IMR-90 (cell line): Measurements from ENCODE around the gene RAB5B. TPM values are rescaled to one million over a fixed set of nuclear protein-coding genes. Genes with fewer than 3 reads are reported as not detected.

Experiments used
- ATAC-seq: fragments of 200-7000 bp; cut with Tn5 transposase; 2 replicates; pipeline ENCODE4 v1.9.1; 2020; ENCODE audit warnings: low read depth, mild to moderate bottlenecking, moderate library complexity
- BruUV-seq: library from RNA; stranded (reverse); fragments of 400-500 nt; replicated peaks from 2 replicates; lab custom pipeline; 2021; lab: Mats Ljungman, UMichigan
- CTCF ChIA-PET: fragments of 300-600 bp; formaldehyde crosslinking; extraction: SDS; loops from one replicate; lab custom pipeline; 2021; ENCODE audit warnings: antibody characterized with exemption; lab: Yijun Ruan, JAX
- POLR2A ChIA-PET: fragments of 300-600 bp; sonication (Branson Sonifier 250); formaldehyde crosslinking; loops from one replicate; lab custom pipeline; 2022; ENCODE audit warnings: antibody characterized with exemption; ENCODE audit not compliant: unreplicated experiment; lab: Charles Lee
- DNase-seq: peaks from one replicate; pipeline ENCODE4 v3.0.0; 2013
- H2AFZ ChIP-seq: replicated peaks from 2 replicates; pipeline ENCODE3; 2013; ENCODE audit warnings: low read length, mild to moderate bottlenecking; ENCODE audit not compliant: poor library complexity
- H2AK5ac ChIP-seq: 2 replicates; pipeline ENCODE4 v1.6.1; 2013; ENCODE audit warnings: low read depth, low read length, inconsistent platforms
- H2AK9ac ChIP-seq: replicated peaks from 2 replicates; pipeline ENCODE3; 2013; ENCODE audit warnings: mild to moderate bottlenecking, low read depth, low read length, moderate library complexity; ENCODE audit not compliant: poor library complexity
- H2BK120ac ChIP-seq: 2 replicates; pipeline ENCODE4 v1.6.1; 2013; ENCODE audit warnings: low read depth, low read length, inconsistent platforms
- H2BK15ac ChIP-seq: 3 replicates; pipeline ENCODE4 v1.6.1; 2013; ENCODE audit warnings: low read depth, low read length, inconsistent platforms
- H2BK20ac ChIP-seq: 2 replicates; pipeline ENCODE4 v1.6.1; 2013; ENCODE audit warnings: low read depth, mild to moderate bottlenecking, inconsistent platforms, low read length, moderate library complexity
- H2BK5ac ChIP-seq: 2 replicates; pipeline ENCODE4 v1.6.1; 2013; ENCODE audit warnings: mild to moderate bottlenecking, low read depth, low read length, inconsistent platforms; ENCODE audit not compliant: poor library complexity, severe bottlenecking
- H3K14ac ChIP-seq: replicated peaks from 2 replicates; pipeline ENCODE4 v1.6.1; 2013; ENCODE audit warnings: low read depth, low read length, inconsistent platforms
- H3K18ac ChIP-seq: 2 replicates; pipeline ENCODE4 v1.6.1; 2013; ENCODE audit warnings: low read depth, low read length, control low read depth
- H3K23ac ChIP-seq: 2 replicates; pipeline ENCODE4 v1.6.1; 2013; ENCODE audit warnings: low read depth, low read length, inconsistent platforms
- H3K27ac ChIP-seq: 2 replicates; pipeline ENCODE4 v1.5.1; 2013; ENCODE audit warnings: mild to moderate bottlenecking, control low read depth, low read length; ENCODE audit not compliant: insufficient read depth
- H3K27me3 ChIP-seq: 2 replicates; pipeline ENCODE4 v1.6.1; 2013; ENCODE audit warnings: low read length; ENCODE audit not compliant: control insufficient read depth, insufficient read depth
- H3K36me3 ChIP-seq: 2 replicates; pipeline ENCODE4 v1.6.1; 2013; ENCODE audit warnings: low read length, mixed read lengths; ENCODE audit not compliant: control insufficient read depth, insufficient read depth
- H3K4ac ChIP-seq: 2 replicates; pipeline ENCODE4 v1.6.1; 2013; ENCODE audit warnings: low read depth, low read length, inconsistent platforms
- H3K4me1 ChIP-seq: 2 replicates; pipeline ENCODE4 v1.6.1; 2013; ENCODE audit warnings: low read length, mixed read lengths; ENCODE audit not compliant: control insufficient read depth, insufficient read depth
- H3K4me2 ChIP-seq: 2 replicates; pipeline ENCODE4 v1.6.1; 2013; ENCODE audit warnings: low read depth, mild to moderate bottlenecking, control low read depth, low read length, moderate library complexity
- H3K4me3 ChIP-seq: 2 replicates; pipeline ENCODE4 v1.5.1; 2013; ENCODE audit warnings: low read depth, mild to moderate bottlenecking, control low read depth, low read length, moderate library complexity; ENCODE audit not compliant: insufficient read depth
- H3K56ac ChIP-seq: 2 replicates; pipeline ENCODE4 v1.6.1; 2013; ENCODE audit warnings: low read length, inconsistent platforms; ENCODE audit not compliant: insufficient read depth; ENCODE audit errors: extremely low read depth
- H3K79me1 ChIP-seq, 2 experiments: 2 replicates each; pipeline ENCODE4 v1.6.1; 2013; ENCODE audit warnings: low read length in 2 of 2, inconsistent platforms in 1 of 2, low read depth in 1 of 2
- H3K9ac ChIP-seq: 2 replicates; pipeline ENCODE4 v1.6.1; 2013; ENCODE audit warnings: low read depth, low read length, control low read depth
- H3K9me1 ChIP-seq: 2 replicates; pipeline ENCODE4 v1.6.1; 2013; ENCODE audit warnings: low read length, inconsistent platforms; ENCODE audit not compliant: insufficient read depth
- H3K9me3 ChIP-seq: 2 replicates; pipeline ENCODE4 v1.6.1; 2013; ENCODE audit warnings: low read length; ENCODE audit not compliant: control insufficient read depth, insufficient read depth
- H4K20me1 ChIP-seq: 2 replicates; pipeline ENCODE4 v1.6.1; 2013; ENCODE audit warnings: low read length, inconsistent platforms; ENCODE audit not compliant: insufficient read depth
- H4K5ac ChIP-seq: 2 replicates; pipeline ENCODE4 v1.6.1; 2013; ENCODE audit warnings: mild to moderate bottlenecking, low read depth, low read length, control low read depth
- H4K8ac ChIP-seq, 2 experiments: 2 replicates each; pipeline ENCODE4 v1.6.1; 2013; ENCODE audit warnings: low read depth in 2 of 2, low read length in 2 of 2, control low read depth in 1 of 2, inconsistent platforms in 1 of 2
- H4K91ac ChIP-seq: 2 replicates; pipeline ENCODE4 v1.6.1; 2013; ENCODE audit warnings: low read depth, low read length, inconsistent platforms; ENCODE audit not compliant: insufficient read depth
- BHLHE40 ChIP-seq: fragments of 150-350 bp; IDR thresholded peaks from 2 replicates; pipeline ENCODE4 v1.6.1; 2016; ENCODE audit warnings: mild to moderate bottlenecking, low read depth, low read length
- CEBPB ChIP-seq: IDR thresholded peaks from 2 replicates; pipeline ENCODE4 v1.6.1; 2012; ENCODE audit warnings: low read depth, low read length, improper control_type of control experiment
- CHD1 ChIP-seq: IDR thresholded peaks from 2 replicates; pipeline ENCODE4 v1.6.1; 2012; ENCODE audit warnings: low read depth, low read length, improper control_type of control experiment
- FOS ChIP-seq: fragments of 150-350 bp; IDR thresholded peaks from 2 replicates; pipeline ENCODE4 v1.6.1; 2016; ENCODE audit warnings: low read depth, low read length
- MAFK ChIP-seq: IDR thresholded peaks from 2 replicates; pipeline ENCODE4 v1.6.1; 2012; ENCODE audit warnings: low read depth, low read length, improper control_type of control experiment
- MAZ ChIP-seq: IDR thresholded peaks from 2 replicates; pipeline ENCODE4 v1.6.1; 2012; ENCODE audit warnings: low read depth, mild to moderate bottlenecking, low read length, improper control_type of control experiment, moderate library complexity, borderline replicate concordance
- MXI1 ChIP-seq: IDR thresholded peaks from 2 replicates; pipeline ENCODE4 v1.6.1; 2012; ENCODE audit warnings: low read depth, mild to moderate bottlenecking, low read length, moderate library complexity, borderline replicate concordance
- NFE2L2 ChIP-seq: fragments of 150-350 bp; IDR thresholded peaks from 2 replicates; pipeline ENCODE4 v1.6.1; 2016; ENCODE audit warnings: low read depth, mild to moderate bottlenecking, low read length
- POLR2A ChIP-seq: IDR thresholded peaks from 2 replicates; pipeline ENCODE4 v1.6.1; 2012; ENCODE audit warnings: mild to moderate bottlenecking, low read depth, low read length
- RAD21 ChIP-seq: IDR thresholded peaks from 2 replicates; pipeline ENCODE4 v1.6.1; 2012; ENCODE audit warnings: low read length, improper control_type of control experiment
- RCOR1 ChIP-seq: IDR thresholded peaks from 2 replicates; pipeline ENCODE4 v1.6.1; 2012; ENCODE audit warnings: mild to moderate bottlenecking, low read length, improper control_type of control experiment; ENCODE audit not compliant: insufficient replicate concordance
- RFX5 ChIP-seq: IDR thresholded peaks from 2 replicates; pipeline ENCODE4 v1.8.0; 2012; ENCODE audit warnings: low read depth, mild to moderate bottlenecking, low read length, moderate library complexity
- SMC3 ChIP-seq: fragments of 150-350 bp; IDR thresholded peaks from 2 replicates; pipeline ENCODE4 v1.6.1; 2016; ENCODE audit warnings: low read depth, mild to moderate bottlenecking, antibody characterized with exemption, low read length, moderate library complexity
- WGBS, 2 experiments: methylation state at CpG; one replicate each; pipeline versions ENCODE4 v1.1.5 to v1.1.7; 2013; ENCODE audit warnings: missing lambda C conversion rate in 2 of 2; ENCODE audit not compliant: insufficient read length in 1 of 2; ENCODE audit errors: extremely low coverage in 2 of 2; 5-methylcytosine and 5-hydroxymethylcytosine counted together
- dilution Hi-C: fragments of 300-500 bp; cut with HindIII; formaldehyde crosslinking; loops from one replicate; pipeline ENCODE4 v1.14.3; 2018; ENCODE audit warnings: low sequenced_read_pairs; ENCODE audit not compliant: unreplicated experiment
- in situ Hi-C: fragments of 300-500 bp; cut with MboI; formaldehyde crosslinking; loops from 3 replicates; pipeline ENCODE4 v1.14.3; 2019; ENCODE audit warnings: low sequenced_read_pairs, inconsistent platforms, mixed read lengths
- intact Hi-C: fragments of 100-400 bp; cut with micrococcal nuclease; formaldehyde crosslinking; loops from 2 replicates; pipeline ENCODE4 v1.10.0; 2022
- polyA plus RNA-seq, 3 experiments: library from polyadenylated mRNA; depleted of rRNA; stranded (reverse); fragments of >200 nt; gene quantifications; 2 replicates each; pipeline ENCODE4 v1.2.3, GENCODE V29; 2012; ENCODE audit warnings: low replicate concordance in 1 of 3
- total RNA-seq: library from RNA; depleted of rRNA; stranded (reverse); fragments of >200 nt; gene quantifications from 2 replicates; pipeline ENCODE4 v1.2.3, GENCODE V29; 2012
- TF ChIP-seq, protein P1 (sequence below): fragments of 150-350 bp; IDR thresholded peaks from 2 replicates; pipeline ENCODE4 v1.6.1; 2017; ENCODE audit warnings: mild to moderate bottlenecking, antibody characterized with exemption, low read length, low read depth
- TF ChIP-seq, protein P2 (sequence below): conservative IDR thresholded peaks from 2 replicates; pipeline ENCODE4 v1.5.1; 2012; ENCODE audit warnings: mild to moderate bottlenecking, low read depth, low read length, improper control_type of control experiment
- TF ChIP-seq, protein P3 (sequence below): fragments of 150-350 bp; IDR thresholded peaks from 2 replicates; pipeline ENCODE4 v1.6.1; 2016; ENCODE audit warnings: low read depth, mild to moderate bottlenecking, low read length, moderate library complexity, borderline replicate concordance

Gene RAB5B
- total and polyA plus RNA-seq, 2 of the 4 experiments (the other 2 are of a cell fraction), result 56.5 to 99.2 TPM

DNA sequence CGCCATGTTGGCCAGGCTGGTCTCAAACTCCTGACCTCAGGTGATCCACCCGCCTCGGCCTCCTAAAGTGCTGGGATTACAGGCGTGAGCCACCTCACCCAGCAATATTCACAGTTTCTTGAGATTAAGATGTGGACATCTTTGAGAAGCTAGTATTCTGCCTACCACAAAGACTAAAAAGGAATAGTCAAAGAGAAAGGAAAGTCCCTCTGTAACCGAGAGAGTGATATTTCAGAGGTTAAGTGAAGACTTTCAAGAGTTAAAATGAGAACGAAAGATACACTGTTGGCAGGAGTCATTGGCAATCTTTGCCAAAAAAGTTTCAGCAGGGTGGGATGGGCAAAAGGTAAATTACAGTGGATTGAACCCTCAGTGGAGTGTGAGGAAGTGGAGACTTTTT is 27.3 kb upstream of the RAB5B start:
- H2AK9ac ChIP-seq, result no peak overlapping the region
- no peak overlapping the region for H3K27ac ChIP-seq
- no peak overlapping the region for H4K91ac ChIP-seq
- H3K4me1 ChIP-seq, result no peaks in the 10 kb centered on the region
- no peak for ATAC-seq
- no TSS peak for BruUV-seq
- no peak overlapping the region for H3K23ac ChIP-seq
- dilution Hi-C loops (no loop called here), intact Hi-C loops (no loop called here), in situ Hi-C loops (loop anchor here (10.0 kb wide), 1 partner anchor 132 kb away; the partner anchor contains the start of genes ORMDL2 and SARNP)
- no peak overlapping the region for H2BK120ac ChIP-seq
- no peak for DNase-seq
- H2BK20ac ChIP-seq, result no peak overlapping the region
- H2BK15ac ChIP-seq, result no peak overlapping the region
- H3K9ac ChIP-seq, result no peak overlapping the region
- no peaks in the 10 kb centered on the region for H3K9me1 ChIP-seq
- H3K27me3 ChIP-seq, result no peaks in the 10 kb centered on the region
- H3K9me3 ChIP-seq, result no peaks in the 10 kb centered on the region
- H4K5ac ChIP-seq, result no peak overlapping the region
- H3K14ac ChIP-seq, result no peak overlapping the region
- 70% methylated on average over 2 of the region's 6 CpGs; no CpG with 5 or more reads in 1 of the 2 experiments for WGBS, 2 experiments
- H2AFZ ChIP-seq, result no peak overlapping the region
- no peak overlapping the region for H2AK5ac ChIP-seq
- no peak overlapping the region for H4K8ac ChIP-seq
- peaks cover 0 to under 1% of the 10 kb centered on the region in 2 experiments; a peak in 1 of 4 replicates for H3K79me1 ChIP-seq
- no peak overlapping the region for H3K18ac ChIP-seq
- H3K56ac ChIP-seq, result no peak overlapping the region
- CTCF ChIA-PET, result no interaction called here
- H3K4me3 ChIP-seq, result no peak overlapping the region
- H3K4ac ChIP-seq, result no peak overlapping the region
- no peaks in the 10 kb centered on the region for H4K20me1 ChIP-seq
- H3K36me3 ChIP-seq, result peaks cover 25% of the 10 kb centered on the region
- no peak overlapping the region for H3K4me2 ChIP-seq
- no peak overlapping the region for H2BK5ac ChIP-seq
- TF ChIP-seq, protein P1, sequence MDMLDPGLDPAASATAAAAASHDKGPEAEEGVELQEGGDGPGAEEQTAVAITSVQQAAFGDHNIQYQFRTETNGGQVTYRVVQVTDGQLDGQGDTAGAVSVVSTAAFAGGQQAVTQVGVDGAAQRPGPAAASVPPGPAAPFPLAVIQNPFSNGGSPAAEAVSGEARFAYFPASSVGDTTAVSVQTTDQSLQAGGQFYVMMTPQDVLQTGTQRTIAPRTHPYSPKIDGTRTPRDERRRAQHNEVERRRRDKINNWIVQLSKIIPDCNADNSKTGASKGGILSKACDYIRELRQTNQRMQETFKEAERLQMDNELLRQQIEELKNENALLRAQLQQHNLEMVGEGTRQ, result no peak
- TF ChIP-seq MAZ (no peak), SMC3 (no peak), POLR2A (no peak), FOS (no peak), BHLHE40 (no peak), MXI1 (no peak), NFE2L2 (no peak), RFX5 (no peak), CEBPB (no peak), RCOR1 (no peak), MAFK (no peak), CHD1 (no peak), RAD21 (no peak)
- TF ChIP-seq, protein P2, sequence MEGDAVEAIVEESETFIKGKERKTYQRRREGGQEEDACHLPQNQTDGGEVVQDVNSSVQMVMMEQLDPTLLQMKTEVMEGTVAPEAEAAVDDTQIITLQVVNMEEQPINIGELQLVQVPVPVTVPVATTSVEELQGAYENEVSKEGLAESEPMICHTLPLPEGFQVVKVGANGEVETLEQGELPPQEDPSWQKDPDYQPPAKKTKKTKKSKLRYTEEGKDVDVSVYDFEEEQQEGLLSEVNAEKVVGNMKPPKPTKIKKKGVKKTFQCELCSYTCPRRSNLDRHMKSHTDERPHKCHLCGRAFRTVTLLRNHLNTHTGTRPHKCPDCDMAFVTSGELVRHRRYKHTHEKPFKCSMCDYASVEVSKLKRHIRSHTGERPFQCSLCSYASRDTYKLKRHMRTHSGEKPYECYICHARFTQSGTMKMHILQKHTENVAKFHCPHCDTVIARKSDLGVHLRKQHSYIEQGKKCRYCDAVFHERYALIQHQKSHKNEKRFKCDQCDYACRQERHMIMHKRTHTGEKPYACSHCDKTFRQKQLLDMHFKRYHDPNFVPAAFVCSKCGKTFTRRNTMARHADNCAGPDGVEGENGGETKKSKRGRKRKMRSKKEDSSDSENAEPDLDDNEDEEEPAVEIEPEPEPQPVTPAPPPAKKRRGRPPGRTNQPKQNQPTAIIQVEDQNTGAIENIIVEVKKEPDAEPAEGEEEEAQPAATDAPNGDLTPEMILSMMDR, result no peak
- TF ChIP-seq, protein P3, sequence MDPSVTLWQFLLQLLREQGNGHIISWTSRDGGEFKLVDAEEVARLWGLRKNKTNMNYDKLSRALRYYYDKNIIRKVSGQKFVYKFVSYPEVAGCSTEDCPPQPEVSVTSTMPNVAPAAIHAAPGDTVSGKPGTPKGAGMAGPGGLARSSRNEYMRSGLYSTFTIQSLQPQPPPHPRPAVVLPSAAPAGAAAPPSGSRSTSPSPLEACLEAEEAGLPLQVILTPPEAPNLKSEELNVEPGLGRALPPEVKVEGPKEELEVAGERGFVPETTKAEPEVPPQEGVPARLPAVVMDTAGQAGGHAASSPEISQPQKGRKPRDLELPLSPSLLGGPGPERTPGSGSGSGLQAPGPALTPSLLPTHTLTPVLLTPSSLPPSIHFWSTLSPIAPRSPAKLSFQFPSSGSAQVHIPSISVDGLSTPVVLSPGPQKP, result no peak
- POLR2A ChIA-PET, result no interaction called here
